Esophagus squamous epithelium (tissue), 5 donors: ENCODE results near the gene DNMT3A. TPM values are rescaled to one million over a fixed set of nuclear protein-coding genes. Genes with fewer than 3 reads are reported as not detected.

Experiments used
- DNase-seq: peaks from one replicate; lab custom pipeline; 2025; lab: John Stamatoyannopoulos, UW
- H3K27ac ChIP-seq, 4 donors: fragments of 200-600 bp; sonication (generic); one replicate each; pipeline ENCODE4 v1.5.1; 2016 to 2019; ENCODE audit warnings: mild to moderate bottlenecking in 1 of 4
- H3K27me3 ChIP-seq, 4 donors: fragments of 200-600 bp; sonication (generic); 1 replicate in 3 of 4; 2 replicates in 1 of 4; pipeline versions ENCODE4 v1.5.1 to v1.6.0; 2017 to 2021; ENCODE audit warnings: antibody characterized with exemption in 1 of 4
- H3K36me3 ChIP-seq, 3 donors: fragments of 200-600 bp; sonication (generic); one replicate each; pipeline ENCODE4 v1.5.1; 2016 to 2019
- H3K4me1 ChIP-seq, 3 donors: fragments of 200-600 bp; sonication (generic); one replicate each; pipeline ENCODE4 v1.5.1; 2017 to 2019
- H3K4me3 ChIP-seq, 4 donors: fragments of 200-600 bp; sonication (generic); 1 replicate in 3 of 4; 2 replicates in 1 of 4; pipeline ENCODE4 v1.5.1; 2016 to 2019; ENCODE audit warnings: mild to moderate bottlenecking in 2 of 4, moderate library complexity in 1 of 4
- H3K9me3 ChIP-seq, 3 donors: fragments of 200-600 bp; sonication (generic); one replicate each; pipeline ENCODE4 v1.5.1; 2016 to 2019
- POLR2A ChIP-seq, 4 donors: fragments of 450-650 bp; IDR thresholded peaks; one replicate each; pipeline ENCODE4 v1.6.1; 2017; ENCODE audit warnings: antibody characterized with exemption in 4 of 4, mild to moderate bottlenecking in 4 of 4, moderate library complexity in 3 of 4
- WGBS, 2 donors: methylation state at CpG; one replicate each; pipeline ENCODE4 v1.1.5; 2018; 5-methylcytosine and 5-hydroxymethylcytosine counted together
- intact Hi-C: fragments of 100-400 bp; cut with DNase I; formaldehyde crosslinking; loops from one replicate; pipeline ENCODE4 v1.15.0; 2022
- small RNA-seq, 4 donors: library from RNA; depleted of rRNA; stranded (forward); fragments of <200 nt; gene quantifications; one replicate each; pipeline ENCODE3, GENCODE V24; 2016
- total RNA-seq, 4 donors: library from RNA; depleted of rRNA; stranded (reverse); fragments of >200 nt; gene quantifications; one replicate each; pipeline ENCODE4 v1.1.0, GENCODE V29; 2016
- TF ChIP-seq, protein P1 (sequence below), 6 experiments: fragments of 450-650 bp in 4 of 6; fragments of 200-600 bp in 2 of 6; sonication (generic) in 2 of 6; IDR thresholded peaks; one replicate each; pipeline ENCODE4 v1.5.1; 2016 to 2019; ENCODE audit warnings: antibody characterized with exemption in 6 of 6, mild to moderate bottlenecking in 4 of 6, moderate library complexity in 4 of 6
- donor health status: DM: yes; HTN: yes; CAD: no.

DNMT3A gene
- total RNA-seq, 4 donors from 2014 or later: 4.1 to 13.6 (median 8.2) TPM

- Histone ChIP-seq H3K4me1 (peaks cover 0 to 4% (median 0%) of the 10 kb centered on the region in 3 donors), H3K9me3 (no peaks in the 10 kb centered on the region), H3K27ac (no peak overlapping the region), H3K4me3 (no peak overlapping the region), H3K27me3 (peaks cover 0 to 29% (median 0%) of the 10 kb centered on the region in 4 donors), H3K36me3 (no peaks in the 10 kb centered on the region)
- intact Hi-C loops: no loop called here
- no peak for DNase-seq
- 60 to 82% methylated on average over 2 to 10 of the region's 10 CpGs for WGBS, 2 donors
- TF ChIP-seq, protein P1, sequence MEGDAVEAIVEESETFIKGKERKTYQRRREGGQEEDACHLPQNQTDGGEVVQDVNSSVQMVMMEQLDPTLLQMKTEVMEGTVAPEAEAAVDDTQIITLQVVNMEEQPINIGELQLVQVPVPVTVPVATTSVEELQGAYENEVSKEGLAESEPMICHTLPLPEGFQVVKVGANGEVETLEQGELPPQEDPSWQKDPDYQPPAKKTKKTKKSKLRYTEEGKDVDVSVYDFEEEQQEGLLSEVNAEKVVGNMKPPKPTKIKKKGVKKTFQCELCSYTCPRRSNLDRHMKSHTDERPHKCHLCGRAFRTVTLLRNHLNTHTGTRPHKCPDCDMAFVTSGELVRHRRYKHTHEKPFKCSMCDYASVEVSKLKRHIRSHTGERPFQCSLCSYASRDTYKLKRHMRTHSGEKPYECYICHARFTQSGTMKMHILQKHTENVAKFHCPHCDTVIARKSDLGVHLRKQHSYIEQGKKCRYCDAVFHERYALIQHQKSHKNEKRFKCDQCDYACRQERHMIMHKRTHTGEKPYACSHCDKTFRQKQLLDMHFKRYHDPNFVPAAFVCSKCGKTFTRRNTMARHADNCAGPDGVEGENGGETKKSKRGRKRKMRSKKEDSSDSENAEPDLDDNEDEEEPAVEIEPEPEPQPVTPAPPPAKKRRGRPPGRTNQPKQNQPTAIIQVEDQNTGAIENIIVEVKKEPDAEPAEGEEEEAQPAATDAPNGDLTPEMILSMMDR (IDR thresholded peaks at IDR 0.05): no peak
- TF ChIP-seq POLR2A (IDR thresholded peaks at IDR 0.05): no peak
These were observed 162.7 kb downstream of the DNMT3A start for GRCh38 chr2:25178976-25179375.

Small RNA genes within 50 kb of the gene (small RNA-seq; reads per million reads assigned to genes)
- gene MIR1301: 1.6 to 4.3 (median 2.3) reads per million in 4 donors

Other genes with a start within 250 kb of the DNMT3A start
- 1 to 10 TPM in 3 of 4 donors, not detected in 1; 3.1 to 6.1 (median 3.4) TPM for gene POMC, start 173.3 kb downstream of the DNMT3A start, total RNA-seq